ENCODE measurements around the gene RHOBTB3.

RHOBTB3 gene

DNA sequence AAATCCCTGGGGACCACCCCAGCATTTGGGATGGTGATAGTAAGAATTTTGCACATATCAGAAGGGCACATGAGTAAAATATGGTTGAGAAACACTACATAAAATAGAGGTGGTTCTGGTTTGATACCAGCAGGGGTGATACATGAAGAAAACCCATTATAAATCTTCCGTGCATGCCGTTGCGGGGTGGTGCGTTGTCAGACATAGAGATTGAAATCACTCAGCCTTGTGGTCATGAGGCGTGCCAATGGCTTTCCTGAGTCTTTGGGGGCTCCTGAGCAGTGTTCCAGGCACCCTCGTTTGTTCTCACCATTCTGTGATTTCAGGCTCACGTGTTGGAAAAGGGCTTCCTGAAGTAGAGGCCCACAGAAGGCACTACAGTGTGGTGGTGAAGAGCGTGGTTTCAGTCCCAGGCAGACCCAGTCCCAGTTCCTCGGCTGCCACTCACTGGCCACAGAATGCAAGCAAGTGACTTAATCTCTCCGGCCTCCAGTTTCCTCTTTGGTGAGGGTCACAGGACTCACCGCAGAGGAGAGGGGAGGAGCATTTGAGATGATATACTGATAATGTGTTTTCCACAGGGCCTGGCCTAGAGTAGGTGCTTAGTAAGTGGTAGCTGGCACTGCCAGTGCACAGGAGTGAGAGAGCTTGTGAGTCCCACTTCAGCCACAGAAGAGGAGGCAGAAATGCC, 111.9 kb downstream of the RHOBTB3 start:
- peak; percentile 31 for DNase-seq

DNA sequence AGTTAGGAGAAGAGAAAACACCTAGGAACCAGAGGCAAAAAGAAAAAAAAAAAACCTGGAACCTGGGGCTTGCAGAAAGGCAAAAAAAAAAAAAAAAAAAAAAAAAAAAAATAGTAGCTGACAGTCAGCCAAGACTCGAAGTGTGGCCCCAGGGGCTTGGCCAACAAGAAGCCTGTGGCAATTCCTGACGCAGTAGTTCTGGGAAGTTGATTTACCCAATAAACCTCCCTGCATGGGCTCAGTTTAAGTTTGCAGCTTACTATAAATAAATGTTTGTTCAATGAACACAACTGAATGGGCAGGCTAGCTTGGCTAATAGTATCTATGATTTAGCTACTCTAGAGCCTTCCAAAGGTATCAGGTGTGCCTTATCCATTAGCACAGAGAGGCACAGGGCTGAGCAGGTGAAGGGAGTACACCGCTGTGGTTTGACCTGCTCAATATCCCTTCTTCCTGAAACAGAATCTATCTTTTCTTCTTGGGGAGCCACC, 112.6 kb downstream of the RHOBTB3 start:
- DNase-seq: no peak

- no peak for DNase-seq
Observed at GRCh38 chr5:95845391-95845790, 114.3 kb downstream of the RHOBTB3 start.

Measured in fibroblast of skin of right quadriceps (primary cell).